Measurements from ENCODE around the gene TRDN.

Gene TRDN

DNA sequence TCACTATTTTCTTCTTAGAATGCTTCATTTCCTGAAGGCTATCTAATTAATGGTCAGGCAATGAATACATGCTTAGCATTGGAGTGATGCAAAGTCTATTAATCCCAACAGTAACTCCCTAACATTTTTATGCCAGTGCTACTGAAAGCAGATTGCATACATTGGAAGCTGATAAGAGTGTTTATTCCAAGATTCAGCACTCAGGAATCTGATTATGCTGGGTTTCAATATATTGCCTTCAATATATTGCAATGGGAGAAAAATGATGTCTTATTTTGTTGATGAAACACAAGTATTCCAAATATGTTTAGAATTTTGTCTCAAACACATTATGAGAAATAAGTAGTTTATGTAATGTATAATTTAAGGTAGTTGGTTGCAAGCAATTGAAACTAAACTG lies 26.7 kb upstream of the TRDN start:
- in situ Hi-C loops (cut with MboI; ENCODE audit: low sequenced_read_pairs, unreplicated experiment), result no loop called here
- TF ChIP-seq, protein P1, sequence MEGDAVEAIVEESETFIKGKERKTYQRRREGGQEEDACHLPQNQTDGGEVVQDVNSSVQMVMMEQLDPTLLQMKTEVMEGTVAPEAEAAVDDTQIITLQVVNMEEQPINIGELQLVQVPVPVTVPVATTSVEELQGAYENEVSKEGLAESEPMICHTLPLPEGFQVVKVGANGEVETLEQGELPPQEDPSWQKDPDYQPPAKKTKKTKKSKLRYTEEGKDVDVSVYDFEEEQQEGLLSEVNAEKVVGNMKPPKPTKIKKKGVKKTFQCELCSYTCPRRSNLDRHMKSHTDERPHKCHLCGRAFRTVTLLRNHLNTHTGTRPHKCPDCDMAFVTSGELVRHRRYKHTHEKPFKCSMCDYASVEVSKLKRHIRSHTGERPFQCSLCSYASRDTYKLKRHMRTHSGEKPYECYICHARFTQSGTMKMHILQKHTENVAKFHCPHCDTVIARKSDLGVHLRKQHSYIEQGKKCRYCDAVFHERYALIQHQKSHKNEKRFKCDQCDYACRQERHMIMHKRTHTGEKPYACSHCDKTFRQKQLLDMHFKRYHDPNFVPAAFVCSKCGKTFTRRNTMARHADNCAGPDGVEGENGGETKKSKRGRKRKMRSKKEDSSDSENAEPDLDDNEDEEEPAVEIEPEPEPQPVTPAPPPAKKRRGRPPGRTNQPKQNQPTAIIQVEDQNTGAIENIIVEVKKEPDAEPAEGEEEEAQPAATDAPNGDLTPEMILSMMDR (IDR thresholded peaks at IDR 0.05; ENCODE audit: borderline replicate concordance, control extremely low read depth, extremely low read depth, insufficient read depth, missing control alignments), result no peak
- no peak for DNase-seq (ENCODE audit: low spot score)

- in situ Hi-C loops (cut with MboI; ENCODE audit: low sequenced_read_pairs, unreplicated experiment), result no loop called here
- TF ChIP-seq, protein P1 (IDR thresholded peaks at IDR 0.05; ENCODE audit: borderline replicate concordance, control extremely low read depth, extremely low read depth, insufficient read depth, missing control alignments), result no peak
- DNase-seq (ENCODE audit: low spot score), result no peak
Measured at GRCh38 chr6:123662757-123663156, 26.0 kb upstream of the TRDN start.

GRCh38 chr6:123661105-123661891 lies 24.5 kb upstream of the TRDN start:
- in situ Hi-C loops (cut with MboI; ENCODE audit: low sequenced_read_pairs, unreplicated experiment), result no loop called here
- no peak for DNase-seq (ENCODE audit: low spot score)
- TF ChIP-seq, protein P1 (IDR thresholded peaks at IDR 0.05; ENCODE audit: borderline replicate concordance, control extremely low read depth, extremely low read depth, insufficient read depth, missing control alignments), result no peak

DNA sequence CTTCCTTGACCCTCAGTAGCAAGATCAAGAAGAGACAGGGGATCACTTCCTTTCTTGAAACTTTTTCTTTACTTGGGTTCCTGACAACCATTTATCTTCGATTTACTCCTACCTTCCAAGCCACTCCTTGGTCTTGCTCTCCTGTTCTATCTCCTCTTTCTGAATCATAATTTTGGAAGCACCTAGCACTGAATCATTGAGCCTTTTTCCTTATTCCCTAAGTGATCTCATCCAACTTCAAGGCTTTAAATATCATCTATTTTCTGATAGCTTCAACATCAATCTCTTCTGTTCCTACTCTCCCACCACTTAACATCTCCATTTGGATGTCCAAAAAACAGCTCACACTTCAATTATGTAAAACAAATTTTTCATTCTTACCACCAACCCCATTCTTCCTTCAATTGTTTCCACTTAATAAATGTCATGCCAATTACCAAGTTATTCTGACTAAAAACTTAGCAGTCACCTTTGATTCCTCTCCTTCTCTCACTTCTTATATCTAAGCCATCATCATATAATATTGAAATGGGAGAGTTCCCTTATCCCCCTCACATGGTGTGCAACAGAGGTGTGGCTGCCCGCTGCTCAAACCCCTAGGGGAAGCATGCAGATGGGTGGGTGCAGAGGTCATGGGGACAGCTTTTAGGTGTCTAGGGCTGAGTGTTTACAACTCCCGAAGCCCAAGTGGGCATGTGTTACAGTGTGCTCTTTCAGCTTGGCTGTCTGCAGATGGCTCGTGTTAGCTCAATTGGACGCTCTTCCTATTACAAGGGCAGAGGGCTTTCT lies 23.4 kb upstream of the TRDN start:
- TF ChIP-seq, protein P1 (IDR thresholded peaks at IDR 0.05; ENCODE audit: borderline replicate concordance, control extremely low read depth, extremely low read depth, insufficient read depth, missing control alignments), result no peak
- in situ Hi-C loops (cut with MboI; ENCODE audit: low sequenced_read_pairs, unreplicated experiment), result no loop called here
- DNase-seq (ENCODE audit: low spot score), result no peak

GRCh38 chr6:123658848-123659247 lies 22.1 kb upstream of the TRDN start:
- in situ Hi-C loops (cut with MboI; ENCODE audit: low sequenced_read_pairs, unreplicated experiment), result no loop called here
- no peak for DNase-seq (ENCODE audit: low spot score)
- TF ChIP-seq, protein P1 (IDR thresholded peaks at IDR 0.05; ENCODE audit: borderline replicate concordance, control extremely low read depth, extremely low read depth, insufficient read depth, missing control alignments), result no peak

DNA sequence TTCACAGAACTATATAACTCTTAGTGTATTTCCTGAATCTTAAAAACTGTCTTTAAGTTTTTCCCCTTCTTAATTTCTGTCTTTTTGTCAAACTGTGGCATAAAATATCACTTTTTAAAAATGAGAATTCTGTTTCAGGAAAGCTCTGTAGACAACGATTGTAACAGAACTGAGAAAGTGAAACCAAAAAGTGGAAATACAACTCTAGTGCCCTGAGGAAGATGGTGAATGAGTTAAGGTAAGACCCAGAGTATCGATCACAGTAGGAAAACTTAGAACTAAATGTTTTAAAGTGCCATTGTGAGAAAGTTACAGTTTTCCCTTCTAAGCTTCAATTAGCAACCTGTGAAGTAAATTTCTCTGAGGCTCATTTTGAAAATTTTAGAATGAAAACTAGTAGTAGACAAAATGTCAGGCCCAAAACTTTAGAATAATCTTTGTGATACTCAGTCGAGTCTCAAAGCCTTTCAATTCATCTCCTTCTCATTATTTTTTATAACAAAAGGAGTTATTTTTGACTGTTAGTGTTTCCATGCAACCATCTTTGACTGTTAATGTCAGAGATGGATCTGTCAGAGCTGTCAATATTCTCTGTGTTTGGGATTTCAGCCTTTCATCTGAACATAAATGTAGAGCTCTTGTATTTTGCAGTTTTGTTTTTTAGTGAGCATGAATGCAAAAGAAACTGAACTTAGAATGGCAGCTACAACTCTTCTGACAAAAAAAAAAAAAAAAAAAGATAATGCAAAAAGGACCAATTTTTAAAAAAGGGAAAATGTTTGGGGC lies 19.0 kb upstream of the TRDN start:
- no peak for DNase-seq (ENCODE audit: low spot score)
- in situ Hi-C loops (cut with MboI; ENCODE audit: low sequenced_read_pairs, unreplicated experiment), result no loop called here
- TF ChIP-seq, protein P1 (IDR thresholded peaks at IDR 0.05; ENCODE audit: borderline replicate concordance, control extremely low read depth, extremely low read depth, insufficient read depth, missing control alignments), result no peak

Data from GM13976 (cell line).